ENCODE results near the gene SLC22A9.

SLC22A9 gene

GRCh38 chr11:63444160-63444559 lies 74.6 kb downstream of the SLC22A9 start:
- no peak for DNase-seq (ENCODE audit: low read depth in 2 of 2)

GRCh38 chr11:63445118-63445517 lies 75.5 kb downstream of the SLC22A9 start:
- no peak for DNase-seq (ENCODE audit: low read depth in 2 of 2)

GRCh38 chr11:63445720-63446119 lies 76.1 kb downstream of the SLC22A9 start:
- no peak for DNase-seq (ENCODE audit: low read depth in 2 of 2)

- DNase-seq (ENCODE audit: low read depth in 2 of 2), result no peak
Measured at GRCh38 chr11:63448646-63449045, 79.1 kb downstream of the SLC22A9 start.

GRCh38 chr11:63459586-63459985 lies 90.0 kb downstream of the SLC22A9 start:
- DNase-seq (ENCODE audit: low read depth in 2 of 2), result no peak
